ENCODE measurements around the gene MGRN1.

DNA sequence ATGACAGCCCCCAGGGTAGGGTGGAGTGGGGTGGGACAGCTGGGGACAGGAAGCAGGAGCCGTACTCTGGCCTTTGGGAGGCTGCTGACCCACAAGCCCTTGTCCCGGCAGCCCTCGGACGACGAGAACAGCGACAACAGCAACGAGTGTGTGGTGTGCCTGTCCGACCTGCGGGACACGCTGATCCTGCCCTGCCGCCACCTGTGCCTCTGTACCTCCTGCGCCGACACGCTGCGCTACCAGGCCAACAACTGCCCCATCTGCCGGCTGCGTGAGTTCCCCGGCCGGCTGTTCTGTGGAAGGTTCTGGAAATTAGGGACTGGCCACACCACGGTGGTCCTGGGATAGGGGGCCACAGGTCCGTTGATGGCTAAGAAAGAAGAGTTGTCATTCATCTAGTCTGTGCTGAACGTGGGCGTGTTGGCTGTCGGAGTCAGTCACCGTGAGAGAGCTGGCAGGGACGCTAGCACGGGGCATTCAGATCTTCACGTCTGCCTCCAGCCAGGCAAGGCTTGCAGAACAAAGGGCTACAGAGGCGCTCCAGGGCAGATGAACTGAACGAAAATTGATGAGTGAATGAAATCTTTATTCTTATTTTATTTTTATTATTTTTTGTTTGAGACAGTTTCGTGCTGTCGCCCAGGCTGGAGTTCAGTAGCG lies 48.9 kb downstream of the MGRN1 start:
- TF ChIP-seq POLR2A (IDR thresholded peaks at IDR 0.05) (no peak), POLR2AphosphoS5 (IDR thresholded peaks at IDR 0.05) (no peak)
